ENCODE results near the gene DAAM1.

- TF ChIP-seq CTCF (IDR thresholded peaks at IDR 0.05) (no peak), POLR2A (IDR thresholded peaks at IDR 0.05) (no peak)
Measured at GRCh38 chr14:59317798-59318505, 129.5 kb downstream of the DAAM1 start.
